Right lobe of liver (tissue), 6 donors: ENCODE measurements around the gene IARS2. TPM values are rescaled to one million over a fixed set of nuclear protein-coding genes. Genes with fewer than 3 reads are reported as not detected.

Source experiments
- ATAC-seq, 4 donors: fragments of 200-7000 bp; cut with Tn5 transposase; one replicate each; pipeline ENCODE4 v1.9.1; 2020; ENCODE audit warnings: mild to moderate bottlenecking in 4 of 4, moderate library complexity in 4 of 4
- DNase-seq, 3 donors: peaks; one replicate each; pipeline ENCODE4 v3.0.0-alpha.2; 2020
- H3K27ac ChIP-seq, 3 donors: fragments of 200-600 bp; one replicate each; pipeline ENCODE4 v1.8.0; 2022
- H3K27me3 ChIP-seq, 2 donors: fragments of 200-600 bp; one replicate each; pipeline ENCODE4 v1.8.0; 2022
- H3K36me3 ChIP-seq, 4 donors: fragments of 200-600 bp; sonication (generic) in 1 of 4; one replicate each; pipeline versions ENCODE4 v1.5.1 to v1.8.0; 2017 to 2022; ENCODE audit warnings: control low read depth in 1 of 4
- H3K4me1 ChIP-seq, 4 donors: fragments of 200-600 bp; sonication (generic) in 1 of 4; one replicate each; pipeline versions ENCODE4 v1.5.1 to v1.8.0; 2017 to 2022; ENCODE audit warnings: control low read depth in 1 of 4
- H3K4me3 ChIP-seq, 3 donors: fragments of 200-600 bp; one replicate each; pipeline ENCODE4 v1.8.0; 2022
- H3K9me3 ChIP-seq, 4 donors: fragments of 200-600 bp; sonication (generic) in 1 of 4; one replicate each; pipeline versions ENCODE4 v1.5.1 to v1.8.0; 2017 to 2022; ENCODE audit warnings: control low read depth in 1 of 4
- CTCF ChIP-seq, 4 donors: fragments of 200-600 bp in 3 of 4; fragments of 450-650 bp in 1 of 4; IDR thresholded peaks; one replicate each; pipeline versions ENCODE4 v1.5.1 to v1.8.0; 2016 to 2022; ENCODE audit warnings: antibody characterized with exemption in 4 of 4, mild to moderate bottlenecking in 2 of 4
- POLR2A ChIP-seq: fragments of 450-650 bp; IDR thresholded peaks from one replicate; pipeline ENCODE4 v1.6.1; 2017; ENCODE audit warnings: antibody characterized with exemption, mild to moderate bottlenecking
- WGBS: methylation state at CpG from one replicate; pipeline ENCODE4 v1.1.6; 2018; ENCODE audit warnings: low coverage, low lambda C conversion rate; ENCODE audit not compliant: insufficient coverage; ENCODE audit errors: missing lambda C conversion rate; 5-methylcytosine and 5-hydroxymethylcytosine counted together
- intact Hi-C, 2 donors: fragments of 100-400 bp; cut with DNase I; formaldehyde crosslinking; loops; one replicate each; pipeline versions ENCODE4 v1.11.2 to v1.14.1; 2022
- total RNA-seq, 6 experiments: library from RNA; depleted of rRNA in 2 of 6; stranded (reverse); fragments of >200 nt in 2 of 6; fragmentation: NEBNext Ultra II Directional in 3 of 6; extraction: Animal tissue kit (Norgen Biotek cat#: 25700) in 3 of 6; gene quantifications; one replicate each; pipeline versions ENCODE4 v1.1.0 to v1.2.4, GENCODE V29; 2016 to 2023
- donor health status: DM: no; HTN: yes; CAD: no.
- donor health status: DM: no; HTN: no; CAD: no.
- donor health status: DM: no; HTN: no; CAD: no.
- donor health status: DM: no; HTN: yes; CAD: no.
- donor health status: DM: no; HTN: yes; CAD: no.

IARS2 gene
- total RNA-seq, 6 experiments from 2014 or later = 46.7 to 64.7 (median 50.0) TPM

GRCh38 chr1:220159041-220159440, 65.1 kb downstream of the IARS2 start:
- DNase-seq (no peak), ATAC-seq (no peak)
- peaks cover 0 to 26% (median 17%) of the 10 kb centered on the region in 4 donors for H3K36me3 ChIP-seq

GRCh38 chr1:220160027-220160426, 66.1 kb downstream of the IARS2 start:
- Histone ChIP-seq H3K36me3 (peaks cover 0 to 27% (median 16%) of the 10 kb centered on the region in 4 donors), H3K4me3 (no peak overlapping the region), H3K9me3 (no peaks in the 10 kb centered on the region), H3K27me3 (no peaks in the 10 kb centered on the region), H3K4me1 (no peaks in the 10 kb centered on the region), H3K27ac (no peak overlapping the region)
- TF ChIP-seq CTCF (IDR thresholded peaks at IDR 0.05) (no peak), POLR2A (no peak)
- ATAC-seq (no peak), DNase-seq (no peak)
- WGBS = 100% methylated on average over 1 of the region's 1 CpG
- intact Hi-C loops = no loop called here

More at GRCh38 chr1:220159041-220159440, 65.1 kb downstream of the IARS2 start:
- no peaks in the 10 kb centered on the region for H3K4me1 ChIP-seq
- TF ChIP-seq CTCF (IDR thresholded peaks at IDR 0.05) = no peak
- no peak for TF ChIP-seq POLR2A
- H3K27ac ChIP-seq = no peak overlapping the region
- intact Hi-C loops = no loop called here
- H3K27me3 ChIP-seq = no peaks in the 10 kb centered on the region
- WGBS = 91% methylated on average over 3 of the region's 3 CpGs
- H3K9me3 ChIP-seq = no peaks in the 10 kb centered on the region
- no peak overlapping the region for H3K4me3 ChIP-seq

- 100% methylated on average over 1 of the region's 1 CpG for WGBS
- intact Hi-C loops = no loop called here
- DNase-seq (no peak), ATAC-seq (no peak)
- no peaks in the 10 kb centered on the region for H3K4me1 ChIP-seq
- H3K4me3 ChIP-seq = no peak overlapping the region
- TF ChIP-seq POLR2A (no peak), CTCF (IDR thresholded peaks at IDR 0.05) (no peak)
- no peaks in the 10 kb centered on the region for H3K27me3 ChIP-seq
- no peaks in the 10 kb centered on the region for H3K9me3 ChIP-seq
- H3K36me3 ChIP-seq = peaks cover 6 to 34% (median 9%) of the 10 kb centered on the region in 4 donors
- no peak overlapping the region for H3K27ac ChIP-seq
These were observed 70.2 kb downstream of the IARS2 start for GRCh38 chr1:220164116-220164515.

- ATAC-seq (no peak), DNase-seq (no peak)
- WGBS = 46% methylated on average over 2 of the region's 2 CpGs
These were observed 70.6 kb downstream of the IARS2 start for GRCh38 chr1:220164517-220164916.

More at GRCh38 chr1:220164517-220164916, 70.6 kb downstream of the IARS2 start:
- Histone ChIP-seq H3K27ac (no peak overlapping the region), H3K9me3 (no peaks in the 10 kb centered on the region), H3K27me3 (no peaks in the 10 kb centered on the region), H3K36me3 (peaks cover 6 to 38% (median 11%) of the 10 kb centered on the region in 4 donors), H3K4me3 (no peak overlapping the region), H3K4me1 (no peaks in the 10 kb centered on the region)
- TF ChIP-seq CTCF (IDR thresholded peaks at IDR 0.05) (no peak), POLR2A (no peak)
- intact Hi-C loops = no loop called here
